DND-41 (cell line): Measurements from ENCODE around the gene MACO1.

Experiments
- ATAC-seq: fragments of 200-7000 bp; cut with Tn5 transposase; 3 replicates; pipeline ENCODE4 v1.9.1; 2021; ENCODE audit warnings: low read depth; ENCODE audit not compliant: insufficient read depth
- DNase-seq: peaks from one replicate; pipeline ENCODE4 v3.0.0-alpha.2; 2020
- H2AFZ ChIP-seq: 2 replicates; pipeline ENCODE4 v1.6.0; 2012; ENCODE audit warnings: low read depth, low read length
- H3K27ac ChIP-seq: 2 replicates; pipeline ENCODE4 v1.5.1; 2012; ENCODE audit warnings: low read length, inconsistent platforms
- H3K27me3 ChIP-seq: fragments of 200-600 bp; sonication (generic); 2 replicates; pipeline ENCODE4 v1.6.0; 2012; ENCODE audit warnings: low read length, mild to moderate bottlenecking, inconsistent platforms; ENCODE audit not compliant: insufficient read depth, poor library complexity
- H3K36me3 ChIP-seq: 2 replicates; pipeline ENCODE4 v1.5.1; 2012; ENCODE audit warnings: low read length, inconsistent platforms; ENCODE audit not compliant: insufficient read depth
- H3K4me1 ChIP-seq: 2 replicates; pipeline ENCODE4 v1.5.1; 2012; ENCODE audit warnings: mild to moderate bottlenecking, low read length; ENCODE audit not compliant: insufficient read depth
- H3K4me2 ChIP-seq: 2 replicates; pipeline ENCODE4 v1.6.0; 2012; ENCODE audit warnings: mild to moderate bottlenecking, moderate library complexity, low read length, inconsistent platforms; ENCODE audit not compliant: insufficient read depth
- H3K4me3 ChIP-seq, 2 experiments: fragments of 200-600 bp in 1 of 2; shearing (Covaris generic) in 1 of 2; 2 replicates each; pipeline ENCODE4 v1.5.1; 2012 to 2016; ENCODE audit warnings: inconsistent platforms in 2 of 2, low read length in 2 of 2, mild to moderate bottlenecking in 2 of 2, low read depth in 1 of 2, moderate library complexity in 1 of 2
- H3K79me2 ChIP-seq: 2 replicates; pipeline ENCODE4 v1.6.0; 2012; ENCODE audit warnings: low read length, inconsistent platforms; ENCODE audit not compliant: insufficient read depth
- H3K9ac ChIP-seq: 2 replicates; pipeline ENCODE4 v1.6.0; 2012; ENCODE audit warnings: low read depth, mild to moderate bottlenecking, inconsistent platforms, low read length, moderate library complexity
- H3K9me3 ChIP-seq: 2 replicates; pipeline ENCODE4 v1.5.1; 2012; ENCODE audit warnings: low read length, moderate library complexity, mild to moderate bottlenecking, inconsistent platforms; ENCODE audit not compliant: insufficient read depth, severe bottlenecking
- H4K20me1 ChIP-seq: 2 replicates; pipeline ENCODE4 v1.6.0; 2012; ENCODE audit warnings: low read length; ENCODE audit not compliant: insufficient read depth
- CTCF ChIP-seq: IDR thresholded peaks from 2 replicates; pipeline ENCODE4 v1.5.1; 2012; ENCODE audit warnings: borderline replicate concordance, low read length, moderate library complexity, mild to moderate bottlenecking; ENCODE audit not compliant: poor library complexity, severe bottlenecking; ENCODE audit errors: extremely low read depth
- EZH2 ChIP-seq: IDR thresholded peaks from 3 replicates; pipeline ENCODE4 v1.6.1; 2012; ENCODE audit warnings: borderline replicate concordance, low read depth, mild to moderate bottlenecking, moderate library complexity, low read length, inconsistent platforms; ENCODE audit not compliant: severe bottlenecking

The MACO1 gene

GRCh38 chr1:25525361-25525688, 94.6 kb downstream of the MACO1 start:
- H3K9ac ChIP-seq: no peak overlapping the region
- no peak overlapping the region for H3K27ac ChIP-seq
- ATAC-seq: no peak
- DNase-seq: no peak
- no peaks in the 10 kb centered on the region for H3K9me3 ChIP-seq
- no peaks in the 10 kb centered on the region for H3K36me3 ChIP-seq
- H2AFZ ChIP-seq: no peak overlapping the region
- TF ChIP-seq EZH2: no peak
- no peak for TF ChIP-seq CTCF
- no peaks in the 10 kb centered on the region for H3K79me2 ChIP-seq
- no peak overlapping the region for H3K4me2 ChIP-seq
- no peak overlapping the region for H3K4me3 ChIP-seq
- H3K27me3 ChIP-seq: no peaks in the 10 kb centered on the region
- H3K4me1 ChIP-seq: no peaks in the 10 kb centered on the region
- H4K20me1 ChIP-seq: no peaks in the 10 kb centered on the region

- Histone ChIP-seq H3K79me2 (no peaks in the 10 kb centered on the region), H3K36me3 (no peaks in the 10 kb centered on the region), H3K4me3 (no peak overlapping the region), H3K27me3 (no peaks in the 10 kb centered on the region), H3K4me2 (no peak overlapping the region), H3K9me3 (no peaks in the 10 kb centered on the region), H3K9ac (no peak overlapping the region), H4K20me1 (no peaks in the 10 kb centered on the region), H3K27ac (no peak overlapping the region), H2AFZ (no peak overlapping the region), H3K4me1 (no peaks in the 10 kb centered on the region)
- TF ChIP-seq EZH2 (no peak), CTCF (no peak)
- no peak for DNase-seq
- ATAC-seq: no peak
These were observed 96.1 kb downstream of the MACO1 start for GRCh38 chr1:25526753-25527152.

GRCh38 chr1:25527226-25527846, 96.6 kb downstream of the MACO1 start:
- H3K36me3 ChIP-seq: no peaks in the 10 kb centered on the region
- H2AFZ ChIP-seq: no peak overlapping the region
- H4K20me1 ChIP-seq: no peaks in the 10 kb centered on the region
- H3K4me1 ChIP-seq: no peaks in the 10 kb centered on the region
- H3K9ac ChIP-seq: no peak overlapping the region
- no peak overlapping the region for H3K27ac ChIP-seq
- H3K4me3 ChIP-seq: no peak overlapping the region
- H3K4me2 ChIP-seq: no peak overlapping the region
- ATAC-seq (no peak), DNase-seq (no peak)
- TF ChIP-seq CTCF (no peak), EZH2 (no peak)
- H3K9me3 ChIP-seq: no peaks in the 10 kb centered on the region
- no peaks in the 10 kb centered on the region for H3K27me3 ChIP-seq
- H3K79me2 ChIP-seq: no peaks in the 10 kb centered on the region
